H1 (cell line): Measurements from ENCODE around the gene APOL2. TPM values are rescaled to one million over a fixed set of nuclear protein-coding genes. Genes with fewer than 3 reads are reported as not detected.
"Not testable (repeated sequence)": the region's sequence is repeated elsewhere in the genome, so short reads cannot be mapped to it uniquely, and the experiment has no call there.

Experiments used
- CTCF ChIA-PET: fragments of 300-600 bp; sonication (Branson Sonifier 250); formaldehyde crosslinking; loops from one replicate; lab custom pipeline; 2021; ENCODE audit not compliant: partially characterized antibody; lab: Charles Lee
- POLR2A ChIA-PET: fragments of 300-600 bp; sonication (Branson Sonifier 250); formaldehyde crosslinking; loops from one replicate; lab custom pipeline; 2021; ENCODE audit warnings: inconsistent platforms; ENCODE audit not compliant: partially characterized antibody; lab: Charles Lee
- DNase-seq, 2 experiments: peaks; one replicate each; pipeline versions ENCODE4 v3.0.0 to v3.0.0-alpha.2; 2010 to 2022; ENCODE audit warnings: low spot score in 2 of 2, low read depth in 1 of 2, mixed read lengths in 1 of 2
- FAIRE-seq: peaks from 2 replicates; lab custom pipeline; 2011; peaks lifted over from hg19 to GRCh38; lab: Jason Lieb, UNC
- H2AFZ ChIP-seq: 2 replicates; pipeline ENCODE4 v1.8.1; 2012; ENCODE audit warnings: low read length, inconsistent platforms
- H2AK5ac ChIP-seq: 2 replicates; pipeline ENCODE4 v1.6.1; 2013; ENCODE audit warnings: low read depth, low read length
- H2BK120ac ChIP-seq: replicated peaks from 2 replicates; pipeline ENCODE3; 2013; ENCODE audit warnings: low read depth, low read length, inconsistent platforms
- H2BK12ac ChIP-seq: 2 replicates; pipeline ENCODE4 v1.6.1; 2013; ENCODE audit warnings: low read depth, low read length
- H2BK15ac ChIP-seq: 2 replicates; pipeline ENCODE4 v1.6.1; 2013; ENCODE audit warnings: low read length
- H2BK20ac ChIP-seq: 2 replicates; pipeline ENCODE4 v1.6.1; 2013; ENCODE audit warnings: low read length
- H2BK5ac ChIP-seq: 2 replicates; pipeline ENCODE4 v1.6.1; 2013; ENCODE audit warnings: low read depth, low read length
- H3K14ac ChIP-seq: 2 replicates; pipeline ENCODE4 v1.6.1; 2013; ENCODE audit warnings: inconsistent platforms; ENCODE audit not compliant: insufficient read length
- H3K18ac ChIP-seq: 2 replicates; pipeline ENCODE4 v1.6.1; 2013; ENCODE audit warnings: low read length; ENCODE audit errors: extremely low read depth
- H3K23ac ChIP-seq: 2 replicates; pipeline ENCODE4 v1.6.1; 2013; ENCODE audit warnings: inconsistent platforms; ENCODE audit not compliant: insufficient read length
- H3K23me2 ChIP-seq: 2 replicates; pipeline ENCODE4 v1.6.1; 2013; ENCODE audit warnings: low read depth, low read length
- H3K27ac ChIP-seq: 2 replicates; pipeline ENCODE4 v1.6.1; 2011; ENCODE audit warnings: low read depth, low read length, inconsistent platforms
- H3K27me3 ChIP-seq, 4 experiments: replicated peaks in 1 of 4; 1 replicate in 1 of 4; 2 replicates in 3 of 4; pipeline versions ENCODE4 v1.6.1 to v1.8.1; 2011 to 2013; ENCODE audit warnings: low read length in 3 of 4, mild to moderate bottlenecking in 3 of 4, inconsistent platforms in 2 of 4, mixed read lengths in 2 of 4, moderate library complexity in 1 of 4; ENCODE audit not compliant: control insufficient read depth in 3 of 4, insufficient read depth in 3 of 4; ENCODE audit errors: extremely low read depth in 1 of 4
- H3K36me3 ChIP-seq, 4 experiments: 2 replicates each; pipeline versions ENCODE4 v1.6.1 to v1.8.1; 2011 to 2013; ENCODE audit warnings: mild to moderate bottlenecking in 4 of 4, low read length in 3 of 4, moderate library complexity in 2 of 4, control low read depth in 1 of 4, inconsistent platforms in 1 of 4; ENCODE audit not compliant: insufficient read depth in 4 of 4, control insufficient read depth in 2 of 4
- H3K4ac ChIP-seq: replicated peaks from 2 replicates; pipeline ENCODE3; 2013; ENCODE audit warnings: low read length, low read depth, mixed read lengths, inconsistent platforms; ENCODE audit not compliant: insufficient read length
- H3K4me1 ChIP-seq, 4 experiments: replicated peaks in 1 of 4; 1 replicate in 1 of 4; 2 replicates in 3 of 4; pipeline versions ENCODE4 v1.6.1 to v1.8.1; 2011 to 2013; ENCODE audit warnings: low read length in 3 of 4, inconsistent platforms in 2 of 4, mixed read lengths in 1 of 4; ENCODE audit not compliant: insufficient read depth in 4 of 4, control insufficient read depth in 3 of 4
- H3K4me2 ChIP-seq, 2 experiments: 2 replicates each; pipeline versions ENCODE4 v1.6.1 to v1.8.1; 2011 to 2013; ENCODE audit warnings: low read depth in 2 of 2, low read length in 2 of 2, control low read depth in 1 of 2, inconsistent platforms in 1 of 2, mild to moderate bottlenecking in 1 of 2; ENCODE audit not compliant: insufficient read depth in 1 of 2
- H3K4me3 ChIP-seq, 4 experiments: fragments of 200-600, 300-600 bp in 1 of 4; sonication (generic), shearing (Covaris generic), sonication (Bioruptor Twin) in 1 of 4; 2 replicates each; pipeline versions ENCODE4 v1.5.1 to v1.8.1; 2011 to 2016; ENCODE audit warnings: low read length in 4 of 4, low read depth in 3 of 4, control low read depth in 2 of 4, inconsistent platforms in 2 of 4, mild to moderate bottlenecking in 2 of 4, mixed read lengths in 1 of 4, moderate library complexity in 1 of 4; ENCODE audit not compliant: insufficient read depth in 2 of 4; ENCODE audit errors: extremely low read depth in 1 of 4
- H3K56ac ChIP-seq: replicated peaks from 2 replicates; pipeline ENCODE3; 2013; ENCODE audit warnings: low read depth, mild to moderate bottlenecking, mixed read lengths, low read length, inconsistent platforms; ENCODE audit not compliant: insufficient read length
- H3K79me1 ChIP-seq: 2 replicates; pipeline ENCODE4 v1.6.1; 2013; ENCODE audit warnings: low read depth, low read length, control low read depth
- H3K79me2 ChIP-seq, 2 experiments: 2 replicates each; pipeline versions ENCODE4 v1.6.1 to v1.8.1; 2012 to 2013; ENCODE audit warnings: low read length in 2 of 2, mild to moderate bottlenecking in 2 of 2, inconsistent platforms in 1 of 2; ENCODE audit not compliant: insufficient read depth in 2 of 2, control insufficient read depth in 1 of 2
- H3K9ac ChIP-seq, 4 experiments: replicated peaks in 1 of 4; 1 replicate in 1 of 4; 2 replicates in 3 of 4; pipeline versions ENCODE4 v1.6.1 to v1.8.1; 2011 to 2013; ENCODE audit warnings: low read depth in 3 of 4, low read length in 3 of 4, control low read depth in 2 of 4, mild to moderate bottlenecking in 2 of 4, moderate library complexity in 2 of 4, inconsistent platforms in 1 of 4; ENCODE audit errors: extremely low read depth in 1 of 4
- H3K9me3 ChIP-seq, 2 experiments: 2 replicates each; pipeline versions ENCODE4 v1.6.1 to v1.8.1; 2012 to 2013; ENCODE audit warnings: mild to moderate bottlenecking in 2 of 2, moderate library complexity in 2 of 2, control low read depth in 1 of 2, inconsistent platforms in 1 of 2, low read depth in 1 of 2, low read length in 1 of 2, mixed read lengths in 1 of 2; ENCODE audit not compliant: insufficient read depth in 2 of 2
- H4K20me1 ChIP-seq, 2 experiments: replicated peaks in 1 of 2; 2 replicates each; pipeline versions ENCODE3 to v1.8.1; 2011 to 2013; ENCODE audit warnings: inconsistent platforms in 2 of 2, low read length in 2 of 2, mild to moderate bottlenecking in 1 of 2; ENCODE audit not compliant: insufficient read depth in 2 of 2, control insufficient read depth in 1 of 2
- H4K5ac ChIP-seq: 2 replicates; pipeline ENCODE4 v1.6.1; 2013; ENCODE audit warnings: low read length, low read depth, mixed read lengths, inconsistent platforms; ENCODE audit not compliant: insufficient read length
- H4K8ac ChIP-seq: 2 replicates; pipeline ENCODE4 v1.8.0; 2013; ENCODE audit warnings: mild to moderate bottlenecking, moderate library complexity, low read length, inconsistent platforms; ENCODE audit not compliant: insufficient read depth; ENCODE audit errors: extremely low read depth
- H4K91ac ChIP-seq: replicated peaks from 2 replicates; pipeline ENCODE3; 2013; ENCODE audit warnings: low read length, mixed read lengths, inconsistent platforms; ENCODE audit not compliant: insufficient read length
- EP300 ChIP-seq, 2 experiments: IDR thresholded peaks; 1 replicate in 1 of 2; 2 replicates in 1 of 2; pipeline ENCODE4 v1.6.1; 2011 to 2012; ENCODE audit warnings: low read depth in 2 of 2, low read length in 2 of 2, mild to moderate bottlenecking in 2 of 2, borderline replicate concordance in 1 of 2, inconsistent platforms in 1 of 2, moderate library complexity in 1 of 2
- HDAC2 ChIP-seq, 2 experiments: fragments of 300-600 bp in 1 of 2; sonication (generic) in 1 of 2; IDR thresholded peaks; 2 replicates each; pipeline ENCODE4 v1.6.1; 2011 to 2012; ENCODE audit warnings: low read depth in 2 of 2, low read length in 2 of 2, mild to moderate bottlenecking in 2 of 2, moderate library complexity in 2 of 2, borderline replicate concordance in 1 of 2, inconsistent platforms in 1 of 2
- MAFK ChIP-seq: IDR thresholded peaks from 2 replicates; pipeline ENCODE4 v1.6.1; 2012; ENCODE audit warnings: low read depth, mild to moderate bottlenecking, improper control_type of control experiment, low read length
- NANOG ChIP-seq: IDR thresholded peaks from 2 replicates; pipeline ENCODE4 v1.6.1; 2011; ENCODE audit warnings: low read length, low read depth, mild to moderate bottlenecking, inconsistent platforms; ENCODE audit not compliant: insufficient read depth, poor library complexity, severe bottlenecking
- POLR2AphosphoS5 ChIP-seq: IDR thresholded peaks from 2 replicates; pipeline ENCODE4 v1.6.1; 2011; ENCODE audit warnings: low read depth, low read length
- USF2 ChIP-seq: IDR thresholded peaks from 2 replicates; pipeline ENCODE4 v1.6.1; 2011; ENCODE audit warnings: low read length, improper control_type of control experiment
- WGBS, 2 experiments: shearing (Covaris generic) in 1 of 2; methylation state at CpG; one replicate each; pipeline versions ENCODE4 v1.1.6 to v1.1.7; 2013 to 2015; ENCODE audit warnings: low lambda C conversion rate in 2 of 2, mixed read lengths in 2 of 2, inconsistent platforms in 1 of 2, low coverage in 1 of 2, missing lambda C conversion rate in 1 of 2; ENCODE audit not compliant: insufficient replicate concordance in 2 of 2, insufficient coverage in 1 of 2, insufficient read length in 1 of 2; ENCODE audit errors: extremely low coverage in 1 of 2, missing lambda C conversion rate in 1 of 2; 5-methylcytosine and 5-hydroxymethylcytosine counted together
- polyA plus RNA-seq, 7 experiments: library from polyadenylated mRNA; depleted of rRNA in 3 of 7; stranded (reverse) in 5 of 7; unstranded in 2 of 7; fragments of >200 nt in 5 of 7; fragments of 200-250 nt in 2 of 7; gene quantifications; 1 replicate in 5 of 7; 2 replicates in 1 of 7; 4 replicates in 1 of 7; pipeline versions ENCODE4 v1.2.1 to v1.2.3, GENCODE V29; 2011 to 2013; ENCODE audit warnings: missing spikeins in 2 of 7, mixed read lengths in 2 of 7
- total RNA-seq: library from RNA; stranded (reverse); fragmentation: NEBNext Ultra II Directional; extraction: Animal tissue kit (Norgen Biotek cat#: 25700); gene quantifications from 2 replicates; pipeline ENCODE4 v1.2.1, GENCODE V29; 2021
- TF ChIP-seq, protein P1 (sequence below): IDR thresholded peaks from 2 replicates; pipeline ENCODE4 v1.6.1; 2011; ENCODE audit warnings: low read depth, mild to moderate bottlenecking, low read length; ENCODE audit not compliant: insufficient read depth

APOL2 gene
- total and polyA plus RNA-seq, 2 of the 8 experiments (the other 6 are each of a cell fraction or from before 2014, with no cell fraction given): 8.1 to 11.0 TPM

DNA sequence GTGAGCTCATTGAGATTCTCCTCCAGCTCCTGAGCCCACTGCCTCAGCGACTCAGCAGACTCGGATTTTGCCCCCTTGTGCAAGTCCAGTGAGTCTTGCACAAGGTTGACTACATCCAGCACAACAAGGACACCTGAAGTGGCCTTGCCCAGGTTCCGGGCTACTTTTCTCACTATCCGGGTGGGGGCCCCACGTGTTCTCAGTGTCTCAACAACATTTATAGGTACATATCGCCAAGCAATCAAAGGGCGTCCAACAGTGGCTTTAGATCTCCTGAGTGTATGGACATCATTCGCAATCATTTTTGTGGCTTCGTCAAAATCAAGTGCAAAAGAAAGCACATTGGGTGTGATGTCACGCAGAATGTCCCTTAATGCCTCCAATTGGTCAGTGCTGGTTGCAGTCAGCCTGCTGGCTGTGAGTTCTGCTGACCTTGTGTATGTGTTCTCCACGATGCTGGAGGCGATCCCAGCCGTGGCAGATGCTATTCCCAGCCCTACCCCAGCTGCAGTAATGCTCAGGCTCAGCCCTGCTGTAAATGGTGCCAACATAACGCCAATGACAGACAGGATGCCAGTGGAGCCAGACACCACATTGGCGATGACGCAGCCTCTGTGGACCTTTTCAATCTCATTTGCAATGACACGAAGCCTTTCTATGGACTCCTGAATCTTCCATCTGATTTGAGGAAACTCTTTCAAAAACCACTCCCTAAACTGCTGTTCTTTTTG is 48.1 kb downstream of the APOL2 start (continued):
- TF ChIP-seq HDAC2 (IDR thresholded peaks at IDR 0.05; ENCODE audit: borderline replicate concordance in 1 of 2, low read depth in 2 of 2, low read length in 2 of 2) (no peak), EP300 (IDR thresholded peaks at IDR 0.05; ENCODE audit: borderline replicate concordance in 1 of 2, low read depth in 2 of 2, low read length in 2 of 2) (no peak), MAFK (no peak), POLR2AphosphoS5 (no peak), USF2 (no peak), NANOG (no peak)
- TF ChIP-seq, protein P1, sequence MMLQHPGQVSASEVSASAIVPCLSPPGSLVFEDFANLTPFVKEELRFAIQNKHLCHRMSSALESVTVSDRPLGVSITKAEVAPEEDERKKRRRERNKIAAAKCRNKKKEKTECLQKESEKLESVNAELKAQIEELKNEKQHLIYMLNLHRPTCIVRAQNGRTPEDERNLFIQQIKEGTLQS: no peak

DNA sequence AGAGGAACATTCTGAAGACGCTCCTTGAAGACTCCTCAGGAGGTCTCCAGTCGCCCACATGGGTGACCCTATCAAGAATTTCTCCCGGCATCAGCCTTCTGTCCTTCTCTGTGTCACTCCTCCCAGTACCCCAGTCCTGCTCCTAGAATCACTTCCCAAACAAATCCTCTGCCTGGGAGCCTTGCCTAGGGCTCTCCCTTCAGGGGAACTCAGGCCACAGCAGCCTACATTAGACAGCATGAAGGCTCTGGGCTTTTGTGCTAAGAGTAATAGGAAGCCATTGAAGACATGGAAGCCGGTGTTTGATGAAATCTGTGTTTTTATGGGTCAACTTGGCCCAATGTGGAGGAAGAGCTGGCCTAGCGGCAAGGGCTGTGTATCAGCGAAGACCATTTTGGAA is 51.5 kb downstream of the APOL2 start:
- H3K4me3 ChIP-seq, H4K5ac ChIP-seq, H4K8ac ChIP-seq, H2BK120ac ChIP-seq, H2BK12ac ChIP-seq, H3K4me1 ChIP-seq, H3K23me2 ChIP-seq, H3K56ac ChIP-seq, H3K14ac ChIP-seq, H4K91ac ChIP-seq, H3K23ac ChIP-seq, H2BK5ac ChIP-seq, DNase-seq, H3K9ac ChIP-seq, H2BK15ac ChIP-seq, H3K27ac ChIP-seq, H2AFZ ChIP-seq, H3K4ac ChIP-seq, H4K20me1 ChIP-seq, H3K36me3 ChIP-seq, H3K18ac ChIP-seq, H3K79me1 ChIP-seq, H3K79me2 ChIP-seq, H3K9me3 ChIP-seq, H3K4me2 ChIP-seq, H3K27me3 ChIP-seq, H2BK20ac ChIP-seq, POLR2A ChIA-PET, H2AK5ac ChIP-seq: not testable (repeated sequence)
- CTCF ChIA-PET: interaction anchor here (1.9 kb wide), 1 partner anchor 9 kb away, joined by 5 read pairs; no protein-coding TSS in a partner anchor
- 90% methylated on average over 3 of the region's 6 CpGs; no CpG with 5 or more reads in 1 of the 2 experiments for WGBS, 2 experiments
- FAIRE-seq: peak; percentile 36
